ENCODE results near the gene MFN2.
"Not testable (repeated sequence)": the region's sequence is repeated elsewhere in the genome, so short reads cannot be mapped to it uniquely, and the experiment has no call there.

MFN2 gene

GRCh38 chr1:12026586-12026985 is 46.3 kb downstream of the MFN2 start:
- DNase-seq (ENCODE audit: low spot score), result no peak

DNA sequence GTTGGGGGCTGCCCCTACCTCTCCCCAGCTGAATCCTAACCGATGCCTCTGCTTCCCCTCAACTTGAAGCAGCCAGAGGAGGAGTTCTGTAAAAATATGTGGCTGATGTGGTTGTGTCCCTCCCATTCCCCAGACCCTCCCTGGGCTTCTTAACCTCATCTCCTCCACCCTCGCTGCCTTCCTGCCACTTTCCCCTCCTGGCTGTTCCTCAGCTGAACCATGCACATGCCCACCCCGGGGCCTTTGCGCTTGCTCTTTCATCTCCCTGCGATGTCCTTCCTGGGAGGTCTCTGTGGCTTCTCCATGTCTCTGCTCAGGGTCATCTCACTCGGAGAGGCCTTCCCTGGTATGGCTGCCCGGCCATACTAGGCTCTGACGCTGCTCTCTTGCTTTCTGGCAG is 48.0 kb downstream of the MFN2 start:
- no peak for DNase-seq (ENCODE audit: low spot score)

DNA sequence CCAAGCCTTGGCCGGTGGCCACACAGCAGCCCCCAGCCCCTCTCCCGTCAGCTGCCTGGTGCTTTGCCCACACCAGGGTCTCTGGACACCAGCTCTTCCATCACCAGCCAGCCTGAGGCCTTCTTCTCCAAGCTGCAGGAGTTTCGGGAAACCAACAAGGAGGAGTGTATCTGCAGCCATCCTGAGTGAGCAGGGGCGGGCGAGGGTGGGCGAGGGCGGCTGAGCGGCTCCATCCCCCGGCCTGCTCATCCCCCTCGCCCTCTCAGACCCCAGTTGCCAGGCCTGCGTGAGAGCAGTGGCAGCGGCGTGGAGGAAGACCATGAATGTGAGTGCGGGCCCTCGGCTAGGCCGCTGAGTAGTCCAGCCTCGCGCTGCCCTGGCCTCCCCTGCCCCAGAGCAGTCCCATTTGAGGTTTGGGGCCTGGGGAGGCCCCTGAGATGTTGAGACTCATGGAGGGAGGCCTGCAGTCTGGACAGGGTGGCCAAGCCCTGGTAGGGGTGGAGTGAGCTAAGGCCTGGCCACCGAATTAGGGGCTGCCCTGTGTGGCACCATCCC is 48.8 kb downstream of the MFN2 start:
- no peak for DNase-seq (ENCODE audit: low spot score)

GRCh38 chr1:12029720-12030339 is 49.6 kb downstream of the MFN2 start:
- DNase-seq (ENCODE audit: low spot score), result no peak

DNA sequence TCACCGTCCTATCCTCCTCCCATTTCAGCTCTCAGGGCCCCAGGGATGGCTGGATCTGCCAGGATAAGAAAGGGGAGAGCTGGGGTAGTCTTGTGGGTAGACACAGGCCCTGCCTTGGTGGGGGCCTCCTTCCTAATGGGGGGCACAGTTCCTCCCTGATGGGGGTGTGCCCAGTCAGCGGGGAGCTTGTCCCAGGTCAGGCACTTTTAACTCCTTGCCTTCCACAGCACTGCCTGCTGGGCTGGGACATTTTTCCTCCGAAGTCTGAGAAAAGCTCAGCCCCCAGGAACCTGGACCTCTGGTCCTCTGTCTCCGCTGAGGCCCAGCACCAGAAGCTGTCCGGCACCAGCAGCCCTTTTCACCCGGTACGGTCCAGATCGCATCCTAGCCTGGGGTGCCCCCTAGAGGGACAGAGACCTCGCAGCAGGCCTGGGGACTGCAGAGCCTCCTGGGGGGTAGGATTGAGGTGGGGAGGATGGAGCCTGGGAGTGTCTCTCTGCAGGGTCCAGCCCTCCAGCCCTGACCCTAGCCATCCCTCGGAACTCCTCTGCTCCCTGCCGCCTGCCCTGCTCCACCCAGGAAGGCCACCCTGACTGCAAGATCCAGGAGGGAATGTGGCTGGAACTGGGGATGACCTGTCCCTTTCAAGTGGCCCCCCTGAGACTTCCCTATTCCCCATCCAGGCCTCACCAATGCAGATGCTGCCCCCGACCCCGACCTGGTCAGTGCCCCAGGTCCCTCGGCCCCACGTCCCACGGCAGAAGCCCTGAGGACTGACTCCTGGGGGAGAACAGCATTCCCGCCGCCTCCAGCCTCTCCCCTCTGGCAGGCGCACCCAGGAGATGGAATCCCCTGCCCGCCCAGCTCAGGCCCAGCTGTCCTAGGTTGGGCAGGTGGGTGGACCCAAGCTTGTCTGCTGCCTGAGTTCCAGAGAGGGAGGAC is 51.1 kb downstream of the MFN2 start:
- DNase-seq (ENCODE audit: low spot score), result no peak

DNA sequence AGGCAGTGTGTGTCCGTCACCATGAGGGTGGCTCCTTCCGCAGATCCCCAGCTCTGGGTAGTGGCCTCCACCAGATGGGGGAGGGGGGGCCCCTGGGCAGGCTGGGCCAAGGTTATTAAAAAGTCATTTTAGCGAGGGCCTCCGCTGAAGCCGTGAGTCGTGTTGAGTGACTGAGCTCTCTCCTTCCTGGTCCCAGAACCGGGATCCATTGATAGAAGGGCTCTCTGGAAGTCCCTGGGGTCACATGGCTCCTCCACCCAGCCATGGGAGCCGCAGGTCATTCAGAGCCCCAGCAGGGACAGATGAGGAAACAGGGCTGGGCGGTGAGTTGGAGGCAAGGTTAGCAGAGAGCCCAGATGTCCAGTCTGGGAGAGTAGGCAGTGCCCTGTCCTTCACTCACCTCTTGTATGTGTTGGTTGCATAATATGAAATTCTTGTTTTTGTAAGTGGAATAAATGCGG is 51.9 kb downstream of the MFN2 start:
- no peak for DNase-seq (ENCODE audit: low spot score)

- DNase-seq (ENCODE audit: low spot score), result not testable (repeated sequence)
Observed at GRCh38 chr1:12033441-12033840, 53.2 kb downstream of the MFN2 start.

DNA sequence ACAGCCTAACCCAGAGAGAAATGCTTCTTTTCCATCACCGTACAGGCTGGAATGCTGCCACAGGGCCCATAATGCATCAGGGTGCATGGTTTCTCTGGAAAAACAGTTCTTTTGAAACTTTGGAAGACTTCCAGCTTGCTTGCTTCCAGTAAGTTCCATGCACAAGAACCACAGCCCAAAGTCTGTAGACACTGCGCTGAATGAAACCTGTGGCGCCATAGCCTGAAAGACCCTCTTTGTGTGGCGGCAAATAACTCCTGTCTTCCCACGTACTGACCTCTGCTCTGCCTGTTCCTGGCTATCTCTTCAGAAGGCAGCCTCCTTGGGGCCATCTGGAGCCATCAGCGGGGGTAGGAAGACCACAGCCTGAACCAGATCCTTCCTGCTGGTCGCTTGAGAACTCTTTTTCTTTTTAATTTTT is 54.1 kb downstream of the MFN2 start:
- DNase-seq (ENCODE audit: low spot score), result no peak

GRCh38 chr1:12035312-12035711 is 55.1 kb downstream of the MFN2 start:
- no peak for DNase-seq (ENCODE audit: low spot score)

DNA sequence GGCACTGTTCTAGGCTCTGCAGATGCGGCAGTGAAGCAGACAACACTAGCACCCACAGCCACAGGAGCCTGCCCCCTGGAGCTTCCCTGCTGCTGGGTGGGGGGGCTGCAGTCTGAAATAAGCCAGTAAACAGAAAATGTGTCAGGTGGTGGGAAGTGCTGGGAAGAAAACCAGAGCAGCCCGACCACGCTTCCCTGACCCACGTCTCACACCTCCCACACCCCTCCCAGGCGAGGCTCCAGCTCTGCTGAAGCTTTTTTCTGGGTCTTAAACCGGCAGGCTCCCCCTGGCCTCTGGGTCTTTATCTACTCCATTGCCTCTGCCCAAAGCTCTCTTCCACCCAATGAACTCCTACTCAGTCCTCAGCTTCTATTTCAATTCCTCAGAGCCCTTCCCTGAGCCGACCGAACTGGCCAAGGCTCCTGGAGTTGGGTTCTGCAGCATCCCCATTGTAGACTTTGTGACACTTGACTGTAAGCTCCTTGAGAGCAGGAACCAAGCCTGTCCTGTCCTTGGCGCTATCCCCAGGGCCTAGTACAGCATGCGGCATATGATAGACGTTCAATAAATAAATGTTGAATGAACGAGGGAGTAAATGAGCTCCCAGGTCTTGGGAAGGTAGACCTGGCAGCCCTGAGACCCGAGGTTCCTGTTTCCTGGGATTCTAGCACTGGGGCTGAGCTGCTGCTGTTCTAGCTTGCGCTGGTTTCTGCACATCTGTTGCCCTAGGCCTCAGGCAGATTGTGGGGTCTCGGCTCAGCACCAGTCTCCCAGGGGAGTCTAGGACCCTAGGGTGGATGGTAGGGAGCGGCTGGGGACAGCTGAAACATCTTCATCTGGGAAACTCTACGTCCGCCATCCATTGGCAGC is 57.5 kb downstream of the MFN2 start:
- no peak for DNase-seq (ENCODE audit: low spot score)

GRCh38 chr1:12038356-12039163 is 58.3 kb downstream of the MFN2 start:
- no peak for DNase-seq (ENCODE audit: low spot score)

DNA sequence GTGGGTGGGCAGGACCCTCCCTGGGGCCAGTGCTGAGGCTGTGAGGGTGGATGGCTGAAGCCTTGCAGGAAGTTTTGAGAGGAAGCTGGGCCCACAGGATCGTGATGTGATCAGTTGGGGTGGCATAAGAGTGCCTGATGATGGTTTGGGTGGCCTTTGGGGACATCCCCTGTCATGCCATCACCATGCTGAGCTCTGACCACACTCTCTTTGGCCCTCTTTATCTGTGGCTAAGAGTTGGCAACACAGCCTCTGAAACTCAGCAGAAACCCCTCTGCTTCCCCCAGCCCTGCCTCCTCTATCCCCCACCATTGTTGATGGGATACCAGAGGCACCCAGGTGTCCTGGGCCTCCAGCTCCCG is 58.9 kb downstream of the MFN2 start:
- no peak for DNase-seq (ENCODE audit: low spot score)

GRCh38 chr1:12039824-12040456 is 59.7 kb downstream of the MFN2 start:
- not testable (repeated sequence) for DNase-seq (ENCODE audit: low spot score)

DNA sequence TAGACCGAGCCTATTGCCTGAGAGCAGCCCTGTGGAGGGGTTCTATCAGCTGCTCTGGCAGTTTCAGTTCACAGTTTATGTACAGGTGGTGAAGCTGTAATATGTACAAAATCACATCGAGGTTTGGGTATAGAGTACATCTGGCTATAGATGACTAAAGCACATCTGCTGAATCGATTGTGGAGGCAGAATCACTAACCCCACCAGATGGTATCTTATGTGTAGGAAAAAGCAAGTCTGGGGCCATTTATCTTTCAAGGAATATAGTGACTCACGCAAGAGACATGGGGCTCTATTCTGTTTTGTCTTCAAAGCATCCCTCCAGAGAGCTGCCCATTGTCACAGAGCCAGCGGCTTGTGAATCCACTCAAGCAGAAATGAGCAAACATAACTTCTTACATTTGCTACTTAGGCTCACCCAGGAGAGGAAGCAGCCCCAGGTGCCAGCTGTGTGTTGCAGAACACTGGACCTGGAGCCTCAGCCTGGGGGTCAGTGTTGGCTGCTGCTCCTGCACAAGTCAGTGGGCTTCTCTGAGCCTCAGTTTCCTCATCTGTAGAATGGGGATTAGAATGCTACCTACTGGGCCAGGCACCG is 60.3 kb downstream of the MFN2 start:
- no peak for DNase-seq (ENCODE audit: low spot score)

- DNase-seq (ENCODE audit: low spot score), result not testable (repeated sequence)
Observed at GRCh38 chr1:12044187-12044877, 64.1 kb downstream of the MFN2 start.

GRCh38 chr1:12046749-12047119 is 66.5 kb downstream of the MFN2 start:
- DNase-seq (ENCODE audit: low spot score), result no peak

DNA sequence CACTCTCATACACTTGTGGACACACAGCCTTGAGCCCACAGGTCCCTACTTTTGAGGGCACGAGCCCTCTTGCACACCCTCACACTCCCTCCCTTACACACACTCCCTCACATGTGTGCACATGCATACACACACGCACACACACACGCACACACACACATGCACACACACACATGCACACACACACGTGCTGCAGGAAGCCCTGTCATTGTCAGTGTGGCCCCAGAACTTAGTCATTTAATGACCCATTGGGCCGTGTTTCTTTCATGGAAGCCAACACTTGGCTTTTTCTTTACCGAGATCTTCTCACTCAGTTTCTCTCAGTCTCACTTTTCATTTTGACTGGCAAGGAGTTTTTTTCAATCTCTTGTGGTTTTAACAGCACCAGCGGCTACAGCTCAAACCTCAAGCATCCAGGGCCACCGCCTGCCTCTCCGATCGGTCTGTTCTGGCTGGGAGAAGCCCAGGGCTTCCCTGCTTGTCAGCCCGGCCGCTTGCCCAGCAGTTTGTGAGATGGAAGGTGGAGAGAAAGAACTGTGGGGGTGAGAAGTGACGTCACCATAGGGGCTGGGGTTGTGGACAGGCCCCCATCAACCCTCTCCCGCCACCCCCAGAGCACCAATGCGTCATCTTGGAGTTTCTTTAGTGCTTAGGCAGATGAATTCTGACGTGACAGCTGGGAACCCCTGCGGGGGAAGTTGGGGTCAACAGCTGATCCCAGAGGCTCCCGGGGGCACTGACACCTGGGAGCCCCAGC is 67.1 kb downstream of the MFN2 start:
- no peak for DNase-seq (ENCODE audit: low spot score)

DNA sequence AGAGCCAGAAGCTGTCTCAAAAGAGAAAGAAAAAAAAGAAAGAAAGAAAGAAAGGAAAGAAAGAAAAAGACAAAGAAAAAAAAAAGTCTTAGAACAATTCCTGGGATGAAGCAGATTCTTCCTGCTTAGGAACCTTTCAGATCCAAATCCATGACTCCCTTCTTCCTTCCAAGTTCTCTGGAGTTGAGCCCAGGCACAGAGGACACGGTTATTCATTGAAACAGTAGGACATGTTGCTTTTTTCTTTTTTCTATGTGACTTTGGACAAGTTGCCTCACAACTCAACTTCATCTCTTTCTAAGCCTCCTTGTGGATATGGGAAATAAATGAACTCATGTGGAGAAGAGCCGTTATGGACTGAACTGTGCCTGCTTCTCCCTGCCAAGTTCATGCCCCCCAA is 68.1 kb downstream of the MFN2 start:
- DNase-seq (ENCODE audit: low spot score), result no peak

- no peak for DNase-seq (ENCODE audit: low spot score)
Observed at GRCh38 chr1:12049616-12050015, 69.4 kb downstream of the MFN2 start.

Data from ecto neural progenitor cell (in vitro differentiated cells).